Activated CD8-positive, alpha-beta memory T cell treated with anti-CD3 and anti-CD28 coated beads, Interleukin-2, amount 50 U/mL, for 24 hours (primary cell): Measurements from ENCODE around the gene DNAJB11.
"Not testable (repeated sequence)": the region's sequence is repeated elsewhere in the genome, so short reads cannot be mapped to it uniquely, and the experiment has no call there.

ENCODE experiments used
- DNase-seq: peaks from one replicate; pipeline ENCODE4 v3.0.0-alpha.2; 2020; ENCODE audit errors: extremely low read depth

The DNAJB11 gene

GRCh38 chr3:186570096-186570940 lies at the start of gene DNAJB11:
Gene DNAJB11, plus strand, starts transcription at chr3:186570720. Its CDS starts 178 bp downstream, at chr3:186570898.
- DNase-seq: peak; percentile 99

DNA sequence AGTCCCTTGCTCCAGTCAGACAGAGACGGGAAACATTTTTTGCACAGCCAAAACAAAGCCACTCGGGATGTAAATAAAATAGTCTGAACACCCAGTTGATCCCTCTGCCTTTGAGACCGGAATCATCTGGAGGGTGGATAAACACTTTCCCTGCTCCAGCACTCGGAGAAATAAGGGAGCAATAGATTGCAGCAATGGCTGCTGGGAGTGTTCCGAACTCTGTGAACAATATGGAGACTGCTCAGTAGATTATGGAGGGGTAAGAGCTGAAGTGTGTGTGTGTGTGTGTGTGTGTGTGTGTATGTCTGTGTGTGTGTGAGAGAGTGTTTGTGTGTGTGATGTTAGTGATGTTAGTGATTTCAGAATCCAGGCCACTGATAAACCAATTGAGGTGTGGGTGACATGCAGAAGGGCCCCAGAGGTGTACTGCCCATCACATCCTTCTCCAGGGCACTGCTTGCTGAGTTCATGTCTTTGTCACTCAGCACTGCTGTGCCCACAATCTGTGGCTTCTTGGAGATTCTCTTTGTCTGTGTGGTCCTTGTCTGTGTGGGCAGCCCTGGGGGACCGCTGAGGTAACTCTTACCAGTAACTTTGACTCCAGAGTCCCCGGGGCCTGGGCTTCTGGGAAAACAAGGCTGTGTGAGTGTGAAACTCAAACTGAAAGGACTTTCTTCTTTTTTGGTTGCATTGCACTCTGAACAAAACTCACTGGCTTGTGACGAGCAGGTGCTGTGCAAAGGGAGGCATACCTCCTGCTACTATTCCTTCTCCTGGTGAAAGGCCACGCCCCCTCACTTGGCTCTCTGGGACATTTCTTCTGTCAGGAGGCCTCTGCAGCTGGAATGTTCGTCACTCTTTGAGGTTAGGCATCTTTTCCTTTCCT lies 49.3 kb upstream of the DNAJB11 start:
- no peak for DNase-seq

DNA sequence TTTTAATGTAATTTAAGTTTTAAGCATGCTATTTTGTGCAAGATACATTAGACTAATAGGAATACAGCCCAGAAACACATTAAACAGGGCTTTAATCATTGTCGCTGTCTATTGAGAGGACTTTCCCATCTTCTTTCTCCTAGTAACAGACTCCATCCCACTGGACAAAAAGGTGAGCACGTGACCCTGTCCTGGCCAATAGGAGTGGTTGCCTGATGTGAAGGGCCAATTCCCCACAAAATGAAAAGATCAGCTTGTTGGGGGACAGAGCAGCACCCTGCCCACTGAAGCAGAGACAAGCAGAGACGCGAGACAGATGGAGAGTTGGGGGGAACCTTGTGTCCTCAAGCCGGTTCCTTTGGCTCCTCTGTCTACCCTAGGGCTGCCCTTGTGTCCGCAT lies 47.5 kb upstream of the DNAJB11 start:
- DNase-seq: no peak

DNA sequence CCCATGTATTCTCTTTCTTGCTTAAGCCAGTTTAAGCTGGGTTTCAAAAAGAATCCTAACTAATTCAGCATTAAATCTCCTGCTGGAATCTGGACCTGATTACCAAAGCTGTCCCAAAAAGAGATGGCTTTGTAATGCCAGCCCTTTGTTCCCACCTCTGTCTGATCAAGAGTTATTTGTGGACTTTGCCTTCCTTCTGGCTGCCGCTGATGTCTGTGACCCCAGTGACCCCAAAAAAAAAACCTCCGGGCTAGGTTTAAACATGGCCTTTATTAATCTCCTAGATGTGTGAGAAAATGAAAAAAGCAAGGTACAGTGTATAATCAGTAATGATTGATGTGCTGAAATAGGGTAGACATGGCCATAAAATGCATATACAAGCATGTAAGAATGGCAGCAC lies 47.1 kb upstream of the DNAJB11 start:
- DNase-seq: no peak

GRCh38 chr3:186524616-186525015 lies 45.9 kb upstream of the DNAJB11 start:
- no peak for DNase-seq

DNA sequence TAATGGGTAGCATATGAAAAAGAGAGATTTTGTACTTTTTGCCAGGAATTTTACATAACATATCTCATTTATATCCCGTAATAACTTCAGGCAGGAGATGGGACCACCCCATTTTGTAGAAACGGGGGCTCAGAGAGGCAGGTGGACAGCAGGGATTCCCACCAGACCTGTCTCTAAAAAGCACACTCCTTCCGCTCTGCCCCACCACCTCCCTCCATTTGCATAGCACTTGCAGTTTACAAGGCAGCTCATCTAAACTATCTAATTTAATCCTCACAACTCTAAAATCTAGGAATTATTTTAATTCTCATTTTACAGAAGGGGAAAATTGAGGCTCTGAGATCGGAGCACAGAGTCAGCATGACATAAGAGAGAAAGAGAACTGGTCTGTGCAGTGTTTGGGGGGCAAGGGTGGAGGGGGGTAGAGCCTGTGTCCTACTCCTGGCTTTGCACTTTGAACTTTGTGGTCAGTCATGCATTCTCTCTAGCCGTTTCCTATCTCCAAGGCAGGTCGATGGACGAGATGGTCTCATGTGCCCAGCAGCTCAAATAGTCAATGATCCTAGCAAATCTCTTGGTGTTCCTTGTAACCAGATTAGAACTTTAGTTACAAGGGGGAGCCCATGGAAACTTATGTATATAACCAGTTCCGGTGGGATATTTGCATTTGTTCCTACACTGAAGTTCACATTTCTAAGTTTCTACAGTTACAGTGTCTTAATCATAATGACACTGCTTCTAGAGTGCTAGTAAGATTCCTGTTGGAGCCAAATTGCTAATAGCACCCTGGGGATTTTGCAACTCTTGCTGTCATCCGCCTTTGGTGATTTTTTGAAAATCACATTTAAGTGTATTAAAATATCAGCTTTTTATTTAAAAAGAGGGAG lies 44.9 kb upstream of the DNAJB11 start:
- no peak for DNase-seq

- no peak for DNase-seq
Measured at GRCh38 chr3:186526256-186526606, 44.3 kb upstream of the DNAJB11 start.

DNA sequence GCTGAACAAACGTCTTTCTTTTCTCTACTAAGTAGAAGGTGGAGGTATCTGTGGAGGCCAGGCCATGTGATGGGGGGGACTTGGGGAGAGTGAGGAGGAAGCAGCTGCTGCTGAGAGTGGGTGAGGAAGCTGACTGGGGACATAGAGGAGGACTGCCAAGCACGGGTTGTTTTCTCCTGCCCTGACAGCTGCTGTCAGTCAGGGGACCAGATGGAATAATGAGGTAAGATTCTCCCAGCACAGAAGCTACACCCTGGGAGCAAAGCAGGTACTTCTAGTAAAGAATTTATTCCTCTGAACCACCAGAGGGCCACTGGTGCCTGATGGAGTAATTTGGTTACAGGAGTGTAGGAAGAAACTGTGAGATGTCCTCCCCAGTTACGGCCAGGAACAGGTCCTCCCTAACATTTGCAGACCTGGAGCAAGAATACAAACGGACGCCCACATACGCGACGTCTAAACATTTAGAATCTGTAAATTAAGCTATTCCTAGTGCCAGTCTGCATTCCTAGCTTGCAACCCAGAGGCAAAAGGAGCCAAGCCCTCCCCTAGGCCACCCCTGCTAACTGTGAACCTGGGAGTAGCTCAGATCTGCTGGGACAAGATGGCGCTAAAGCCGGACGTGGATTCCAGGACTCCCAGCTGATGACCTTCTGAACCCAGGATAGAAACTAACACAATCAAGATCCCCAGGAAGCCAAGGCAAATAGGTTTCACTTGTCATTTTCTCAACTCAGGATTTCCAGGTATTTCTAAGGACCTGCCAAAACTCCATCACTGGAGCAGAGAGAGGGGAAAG lies 41.1 kb upstream of the DNAJB11 start:
- DNase-seq: no peak

DNA sequence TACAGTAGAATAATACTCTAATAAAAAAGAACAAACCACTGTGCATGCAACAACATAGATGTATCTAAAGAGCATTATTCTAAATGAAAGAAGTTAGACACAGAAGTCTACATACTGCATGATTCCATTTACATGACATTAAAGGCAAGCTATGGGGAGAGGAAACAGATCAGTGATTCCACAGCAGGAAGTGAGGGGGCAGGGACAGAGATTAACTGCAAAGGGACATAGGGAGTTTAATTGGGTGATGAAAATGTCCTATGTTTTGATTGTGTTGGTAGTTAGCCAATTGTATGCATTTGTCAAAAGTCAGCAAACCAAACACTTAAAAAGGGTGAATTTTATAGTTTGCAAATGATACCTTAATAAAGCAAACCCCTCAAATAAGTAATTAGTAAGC lies 40.1 kb upstream of the DNAJB11 start:
- no peak for DNase-seq

DNA sequence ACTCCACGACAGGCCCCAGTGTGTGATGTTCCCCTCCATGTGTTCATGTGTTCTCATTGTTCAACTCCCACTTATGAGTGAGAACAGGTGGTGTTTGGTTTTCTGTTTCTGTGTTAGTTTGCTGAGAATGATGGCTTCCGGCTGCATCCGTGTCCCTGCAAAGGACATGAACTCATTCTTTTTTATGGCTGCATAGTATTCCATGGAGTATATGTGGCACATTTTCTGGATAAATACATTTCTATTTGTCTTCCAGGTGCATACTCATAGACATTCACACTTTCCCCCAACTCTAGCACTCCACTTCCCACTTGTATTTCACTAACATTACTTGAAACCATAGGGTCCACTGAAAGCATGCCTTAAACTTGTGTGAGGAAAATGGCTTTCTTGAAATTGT lies 38.8 kb upstream of the DNAJB11 start:
- not testable (repeated sequence) for DNase-seq

GRCh38 chr3:186532598-186533072 lies 37.9 kb upstream of the DNAJB11 start:
- DNase-seq: no peak

DNA sequence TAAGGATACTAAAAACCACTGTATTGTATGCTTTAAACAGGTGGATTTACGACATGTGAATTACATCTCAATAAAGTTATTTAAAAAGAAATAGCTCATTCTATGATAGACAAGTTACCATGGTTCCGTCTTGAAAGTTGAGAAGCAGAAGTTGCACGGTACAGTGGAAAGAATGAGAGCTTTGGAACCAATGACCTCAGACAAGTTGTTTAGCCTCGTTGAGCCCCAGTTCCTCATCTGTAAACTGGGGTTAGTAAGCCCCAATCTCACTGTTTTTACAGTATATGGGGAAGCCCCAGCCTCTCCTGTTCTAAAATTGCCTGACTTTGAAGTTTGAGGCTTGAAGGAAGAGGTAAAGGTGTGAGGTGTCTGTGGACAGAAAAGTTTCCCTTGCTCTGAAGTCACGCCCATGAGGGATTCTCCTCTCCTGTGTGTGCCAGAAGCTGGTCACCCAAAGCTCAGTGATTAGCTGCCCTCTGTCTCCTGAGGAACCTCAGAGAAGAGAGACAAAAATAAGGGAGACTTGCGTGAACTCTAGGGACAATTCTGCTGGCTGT lies 36.3 kb upstream of the DNAJB11 start:
- no peak for DNase-seq

DNA sequence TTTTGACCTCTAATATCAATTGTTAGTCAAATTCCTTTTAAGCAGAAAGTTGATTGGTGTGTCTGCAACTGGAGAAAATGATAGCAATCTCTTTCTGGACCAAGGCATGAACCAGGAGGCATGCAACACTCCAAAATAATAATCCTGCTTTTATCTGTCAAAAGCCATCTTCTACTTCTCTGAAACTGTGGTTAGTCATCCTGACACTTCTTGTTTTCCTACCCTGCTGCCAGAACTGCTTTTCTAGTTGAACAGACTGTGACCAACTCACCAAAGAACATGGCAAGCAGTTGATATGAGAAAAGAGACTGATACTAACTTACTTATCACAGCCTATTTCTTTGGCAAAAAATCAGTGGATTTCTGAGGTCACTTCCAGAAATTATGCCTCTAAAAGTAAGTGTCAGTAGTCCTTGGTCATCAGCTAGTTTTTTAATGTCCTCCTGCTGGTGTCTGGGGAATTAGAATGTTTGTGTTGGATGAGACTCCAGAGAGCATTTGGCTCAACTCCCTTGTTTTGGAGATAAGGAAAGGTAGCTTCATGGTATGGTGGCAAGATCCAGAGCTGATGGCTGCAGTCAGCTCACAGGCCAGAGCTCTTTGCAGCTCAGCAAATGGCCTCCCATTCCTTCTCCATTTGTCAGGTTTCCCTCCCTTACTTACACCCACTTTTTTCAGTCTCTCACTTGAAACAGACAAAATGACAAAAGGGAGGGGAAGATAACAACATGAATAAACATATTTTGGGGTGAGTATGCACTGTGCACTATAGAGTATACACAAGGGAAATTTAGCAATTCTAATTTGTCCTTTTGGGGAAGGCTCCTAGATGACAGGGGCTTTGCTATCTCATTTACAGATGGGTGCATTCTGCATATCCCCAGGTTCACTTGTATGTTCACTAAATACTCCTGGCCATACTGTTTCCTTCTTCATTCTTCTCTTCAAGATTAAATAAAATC lies 33.4 kb upstream of the DNAJB11 start:
- no peak for DNase-seq

GRCh38 chr3:186538779-186539178 lies 31.7 kb upstream of the DNAJB11 start:
- DNase-seq: no peak

DNA sequence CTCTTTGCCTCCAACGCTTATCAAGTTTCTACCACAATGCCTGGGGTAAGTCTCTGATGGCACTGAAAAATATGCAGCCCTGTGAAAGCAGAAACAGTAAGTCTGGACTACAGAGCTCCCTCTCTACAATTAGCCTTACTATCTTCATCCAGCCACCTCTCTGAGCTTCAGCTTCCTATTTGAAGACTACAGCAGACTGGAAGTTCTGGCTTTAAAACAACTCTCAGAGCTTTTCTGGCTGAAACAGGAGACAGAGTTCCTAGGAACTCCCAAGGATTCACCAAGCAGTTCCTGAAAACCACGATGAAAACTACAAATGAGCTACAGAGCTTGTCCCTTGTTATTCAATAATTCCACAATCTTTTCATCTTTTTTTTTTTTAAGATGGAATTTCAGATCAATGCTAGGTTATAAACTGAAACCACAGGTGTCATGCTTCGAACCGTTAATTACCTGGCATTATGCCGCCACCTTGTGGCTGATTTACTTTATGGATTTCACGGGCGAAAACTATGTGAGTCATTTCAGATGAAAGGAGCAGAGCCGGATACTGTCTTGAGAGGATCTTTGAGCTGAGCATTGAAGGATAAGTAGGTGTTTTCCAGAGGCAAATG lies 30.2 kb upstream of the DNAJB11 start:
- peak; percentile 60 for DNase-seq

DNA sequence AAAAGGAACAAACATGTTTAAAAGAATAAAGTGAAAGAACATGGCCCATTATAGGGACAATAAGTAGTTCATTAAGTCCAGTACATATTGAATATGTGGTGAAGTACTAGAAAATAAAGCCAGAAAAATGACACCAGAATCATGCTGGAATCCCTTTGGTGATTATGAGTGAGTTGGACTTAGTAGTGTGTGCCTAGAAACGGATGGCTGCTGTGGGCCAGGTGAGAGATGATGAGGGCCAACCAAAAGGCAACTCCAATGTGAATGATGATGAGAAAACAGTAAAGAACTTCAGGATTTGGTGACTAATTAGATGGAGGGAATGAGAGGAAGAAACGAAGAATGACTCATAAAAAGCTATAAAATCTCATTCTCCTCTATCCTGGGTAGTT lies 29.7 kb upstream of the DNAJB11 start:
- DNase-seq: no peak

DNA sequence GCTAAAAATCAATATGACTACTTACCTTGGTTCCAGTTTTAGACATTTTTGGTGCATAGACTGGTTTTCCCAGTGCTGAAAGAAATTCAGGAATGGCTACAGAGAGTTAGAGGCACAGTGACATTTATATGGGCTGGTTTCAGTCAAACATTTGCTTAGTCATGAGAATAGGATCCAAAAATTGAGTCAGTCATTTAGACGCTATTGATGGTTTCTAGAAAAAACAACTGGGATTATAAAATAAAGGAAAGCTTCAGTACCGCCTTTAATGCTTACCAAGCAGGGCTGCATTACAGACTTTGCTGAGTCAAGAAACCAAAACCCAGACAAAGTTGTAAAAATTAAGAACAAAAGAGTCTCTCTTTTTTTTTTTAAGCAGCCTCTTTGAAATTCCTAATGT lies 26.2 kb upstream of the DNAJB11 start, which contains the start of gene CRYGS:
Gene CRYGS, minus strand, starts transcription at position 100 of the 400 bp plus-strand sequence. Its CDS starts 54 bp downstream, at position 46.
- DNase-seq: no peak

DNA sequence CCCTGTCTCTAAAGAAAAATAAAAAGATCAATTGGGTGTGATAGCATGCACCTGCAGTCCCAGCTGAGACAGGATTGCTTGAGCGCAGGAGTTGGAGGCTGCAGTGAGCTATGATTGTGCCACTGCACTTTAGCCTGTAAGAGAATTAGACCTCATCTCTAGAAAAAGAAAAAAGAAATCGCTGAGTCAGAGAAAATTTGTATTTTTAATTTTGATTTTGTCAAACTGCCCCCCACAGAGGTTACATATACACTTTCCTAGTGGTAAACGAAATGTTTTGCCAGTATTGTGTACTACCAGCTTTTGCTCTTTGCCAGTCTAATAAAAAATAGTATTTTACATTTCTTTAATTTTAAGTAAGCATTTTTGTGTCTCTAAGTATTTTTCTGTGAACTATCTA lies 21.0 kb upstream of the DNAJB11 start:
- no peak for DNase-seq

DNA sequence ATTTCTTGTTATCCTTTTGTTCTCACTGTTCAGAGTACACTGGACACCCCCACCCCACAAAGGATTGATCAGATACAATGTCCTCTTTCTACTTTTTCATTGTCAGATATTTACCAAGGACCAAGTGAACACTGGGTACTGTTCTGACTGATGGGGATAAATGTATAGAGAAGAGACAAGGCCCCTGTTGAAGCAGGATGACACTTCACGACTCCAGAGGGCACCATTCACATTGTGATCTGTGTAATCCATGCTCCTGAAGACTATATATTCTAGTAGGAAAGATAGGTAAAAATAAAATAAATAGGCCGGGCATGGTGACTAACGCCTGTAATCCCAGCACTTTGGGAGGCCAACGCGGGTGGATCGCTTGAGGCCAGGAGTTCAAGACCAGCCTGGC lies 19.1 kb upstream of the DNAJB11 start:
- DNase-seq: no peak
